SK-N-MC (cell line): Measurements from ENCODE around the gene PROK2.

Experiments
- EZH2 ChIP-seq: fragments of 200-600 bp; sonication (generic); IDR thresholded peaks from one replicate; pipeline ENCODE4 v1.6.1; 2017; ENCODE audit warnings: antibody characterized with exemption
- FOXP2 ChIP-seq: optimal IDR thresholded peaks from 2 replicates; pipeline ENCODE3; 2011; ENCODE audit warnings: mild to moderate bottlenecking, moderate library complexity; ENCODE audit not compliant: insufficient read depth; ENCODE audit errors: extremely low read length, control extremely low read depth
- POLR2AphosphoS5 ChIP-seq: IDR thresholded peaks from 2 replicates; pipeline ENCODE4 v1.6.1; 2012; ENCODE audit warnings: mild to moderate bottlenecking, low read depth, low read length, borderline replicate concordance

DNA sequence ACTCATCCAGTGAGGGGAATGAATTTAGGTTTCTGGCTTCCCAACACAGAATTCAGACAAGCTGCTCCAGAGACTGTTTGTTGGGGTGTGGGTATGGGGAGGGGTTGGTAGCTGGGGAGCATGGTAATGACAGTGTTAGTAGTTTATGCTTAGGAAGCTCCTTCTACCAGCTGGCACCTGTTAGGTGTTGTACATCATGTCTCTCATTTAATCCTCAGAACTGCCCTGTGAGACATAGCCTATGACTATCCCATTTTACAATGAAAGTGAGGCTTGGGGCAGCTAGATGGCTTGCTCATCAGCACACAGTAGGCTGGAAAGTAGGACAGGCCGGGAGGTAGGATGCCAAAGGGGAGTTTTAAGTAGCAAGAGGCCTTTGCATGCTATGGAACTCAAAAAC lies 62.3 kb downstream of the PROK2 start:
- no peak for TF ChIP-seq EZH2
- TF ChIP-seq POLR2AphosphoS5, result no peak
- no peak for TF ChIP-seq FOXP2
